Anterior cingulate cortex (tissue), 58 donors: ENCODE results near the gene KRTAP9-2.
"Not testable (repeated sequence)": the region's sequence is repeated elsewhere in the genome, so short reads cannot be mapped to it uniquely, and the experiment has no call there.

Experiments
- DNase-seq, 58 donors: peaks; one replicate each; lab custom pipeline; 2025; lab: John Stamatoyannopoulos, UW

The KRTAP9-2 gene

DNA sequence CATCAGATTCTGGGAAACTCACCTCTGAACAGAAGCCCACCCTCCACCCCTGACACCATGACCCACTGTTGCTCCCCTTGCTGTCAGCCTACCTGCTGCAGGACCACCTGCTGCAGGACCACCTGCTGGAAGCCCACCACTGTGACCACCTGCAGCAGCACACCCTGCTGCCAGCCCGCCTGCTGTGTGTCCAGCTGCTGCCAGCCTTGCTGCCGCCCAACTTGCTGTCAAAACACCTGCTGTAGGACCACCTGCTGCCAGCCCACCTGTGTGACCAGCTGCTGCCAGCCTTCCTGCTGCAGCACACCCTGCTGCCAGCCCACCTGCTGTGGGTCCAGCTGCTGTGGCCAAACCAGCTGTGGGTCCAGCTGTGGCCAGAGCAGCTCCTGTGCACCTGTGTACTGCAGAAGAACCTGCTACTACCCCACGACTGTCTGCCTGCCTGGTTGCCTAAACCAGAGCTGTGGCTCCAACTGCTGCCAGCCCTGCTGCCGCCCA, at the start of gene KRTAP9-2:
Gene KRTAP9-2 (plus strand): TSS at position 51 of the 498 bp plus-strand sequence. CDS start 7 bp downstream, at position 58.
- not testable (repeated sequence) for DNase-seq

- no peak for DNase-seq
Observed at GRCh38 chr17:41176744-41177387, 49.6 kb upstream of the KRTAP9-2 start.

- DNase-seq = no peak
Observed at GRCh38 chr17:41177727-41178271, 48.6 kb upstream of the KRTAP9-2 start, which contains the start of gene KRTAP4-2. Gene KRTAP4-2, minus strand, starts transcription at chr17:41178221. Its CDS starts 57 bp downstream, at chr17:41178164.

- no peak for DNase-seq
Observed at GRCh38 chr17:41178341-41178740, 48.1 kb upstream of the KRTAP9-2 start.

GRCh38 chr17:41178843-41179616, 47.4 kb upstream of the KRTAP9-2 start:
- no peak for DNase-seq

- no peak for DNase-seq
Observed at GRCh38 chr17:41184480-41184961, 41.9 kb upstream of the KRTAP9-2 start, which contains the start of gene KRTAP4-1. Gene KRTAP4-1, minus strand, starts transcription at chr17:41184911. Its CDS starts 57 bp downstream, at chr17:41184854.

DNA sequence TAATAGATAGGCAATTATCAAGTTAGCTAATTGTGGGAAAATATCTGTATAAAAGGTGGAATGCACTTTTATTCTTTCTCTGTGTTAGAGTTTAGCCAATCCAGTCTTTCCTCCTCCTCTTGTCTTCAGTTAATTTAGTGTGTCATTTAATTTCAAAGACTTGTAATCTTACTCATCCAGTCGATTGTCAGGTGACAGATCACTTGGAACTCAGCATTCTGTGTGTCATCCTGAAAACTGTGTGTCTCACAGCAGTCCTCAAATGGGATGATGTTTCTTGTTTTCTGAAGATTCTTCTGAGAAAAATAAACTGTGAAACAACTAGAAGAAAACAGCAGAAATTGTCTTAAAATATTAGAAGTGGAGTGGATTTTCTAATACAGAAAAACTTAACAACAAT, 41.4 kb upstream of the KRTAP9-2 start:
- no peak for DNase-seq

DNA sequence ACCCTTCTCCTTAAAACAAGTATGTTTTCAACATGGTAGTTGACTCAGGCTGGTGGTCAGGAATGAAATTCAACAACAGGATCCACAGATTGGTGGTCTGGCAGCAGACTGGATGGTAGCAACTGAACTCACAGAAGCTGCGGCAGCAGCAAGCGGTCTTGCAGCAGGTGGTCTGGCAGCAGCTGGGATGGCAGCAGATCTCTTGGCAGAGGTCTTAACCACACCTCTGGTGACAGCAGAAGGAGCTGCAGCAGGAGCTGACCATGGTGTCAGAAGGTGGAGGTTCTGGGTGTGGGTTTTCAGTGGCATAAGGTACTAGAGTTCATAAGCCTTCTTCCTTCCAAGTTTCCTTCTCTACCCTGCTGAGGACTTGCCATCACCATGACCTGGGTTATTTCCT, 39.6 kb upstream of the KRTAP9-2 start:
- DNase-seq = no peak

DNA sequence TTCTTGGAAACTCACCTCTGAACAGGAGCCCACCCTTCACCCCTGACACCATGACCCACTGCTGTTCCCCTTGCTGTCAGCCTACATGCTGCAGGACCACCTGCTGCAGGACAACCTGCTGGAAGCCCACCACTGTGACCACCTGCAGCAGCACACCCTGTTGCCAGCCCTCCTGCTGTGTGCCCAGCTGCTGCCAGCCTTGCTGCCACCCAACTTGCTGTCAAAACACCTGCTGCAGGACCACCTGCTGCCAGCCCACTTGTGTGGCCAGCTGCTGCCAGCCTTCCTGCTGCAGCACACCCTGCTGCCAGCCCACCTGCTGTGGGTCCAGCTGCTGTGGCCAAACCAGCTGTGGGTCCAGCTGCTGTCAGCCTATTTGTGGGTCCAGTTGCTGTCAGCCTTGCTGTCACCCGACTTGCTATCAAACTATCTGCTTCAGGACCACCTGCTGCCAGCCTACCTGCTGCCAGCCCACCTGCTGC, 36.6 kb upstream of the KRTAP9-2 start, which contains the start of gene KRTAP9-1:
Gene KRTAP9-1 (plus strand): TSS at position 51 of the 482 bp plus-strand sequence. CDS start 0 bp downstream, at position 51.
- DNase-seq = not testable (repeated sequence)

DNA sequence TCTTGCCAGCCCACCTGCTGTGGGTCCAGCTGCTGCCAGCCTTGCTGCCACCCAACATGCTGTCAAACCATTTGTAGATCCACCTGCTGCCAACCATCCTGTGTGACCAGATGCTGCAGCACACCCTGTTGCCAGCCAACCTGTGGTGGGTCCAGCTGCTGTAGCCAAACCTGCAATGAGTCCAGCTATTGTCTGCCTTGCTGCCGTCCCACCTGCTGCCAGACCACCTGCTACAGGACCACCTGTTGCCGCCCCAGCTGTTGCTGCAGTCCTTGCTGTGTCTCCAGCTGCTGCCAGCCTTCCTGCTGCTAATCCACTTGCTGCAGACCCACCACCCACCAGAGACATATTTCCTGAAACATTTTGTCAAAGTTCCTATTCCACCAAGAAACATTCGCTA, 36.1 kb upstream of the KRTAP9-2 start:
- no peak for DNase-seq

- no peak for DNase-seq
Observed at GRCh38 chr17:41196068-41196467, 30.4 kb upstream of the KRTAP9-2 start.

DNA sequence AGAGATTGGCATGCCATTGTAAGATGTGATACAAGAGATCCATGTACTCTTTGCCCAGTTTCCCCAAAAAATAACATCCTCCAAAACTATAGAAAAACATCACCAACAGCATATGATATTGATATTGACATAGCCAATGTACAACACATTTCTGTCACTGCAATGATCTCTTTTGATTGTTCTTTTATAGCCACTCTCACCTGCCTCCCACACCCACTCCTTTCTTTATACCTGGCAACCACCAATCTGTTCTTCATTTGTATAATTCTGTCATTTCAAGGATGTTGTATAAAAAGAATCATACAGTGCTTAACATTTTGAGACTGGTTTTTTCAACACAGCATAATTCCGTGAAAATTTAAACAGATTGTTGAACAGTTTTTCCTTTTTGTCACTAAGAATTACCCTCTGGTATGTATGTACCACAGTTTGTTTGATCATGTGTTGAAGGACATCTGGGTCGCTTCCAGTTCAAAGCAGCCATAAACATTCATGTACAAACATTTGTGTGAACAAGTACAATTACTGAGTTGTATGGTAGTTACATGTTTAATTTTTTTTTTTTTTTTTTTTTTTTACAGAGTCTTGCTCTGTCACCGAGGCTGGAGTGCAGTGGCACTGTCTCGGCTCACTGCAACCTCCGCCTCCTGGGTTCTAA, 26.9 kb upstream of the KRTAP9-2 start:
- DNase-seq = no peak

DNA sequence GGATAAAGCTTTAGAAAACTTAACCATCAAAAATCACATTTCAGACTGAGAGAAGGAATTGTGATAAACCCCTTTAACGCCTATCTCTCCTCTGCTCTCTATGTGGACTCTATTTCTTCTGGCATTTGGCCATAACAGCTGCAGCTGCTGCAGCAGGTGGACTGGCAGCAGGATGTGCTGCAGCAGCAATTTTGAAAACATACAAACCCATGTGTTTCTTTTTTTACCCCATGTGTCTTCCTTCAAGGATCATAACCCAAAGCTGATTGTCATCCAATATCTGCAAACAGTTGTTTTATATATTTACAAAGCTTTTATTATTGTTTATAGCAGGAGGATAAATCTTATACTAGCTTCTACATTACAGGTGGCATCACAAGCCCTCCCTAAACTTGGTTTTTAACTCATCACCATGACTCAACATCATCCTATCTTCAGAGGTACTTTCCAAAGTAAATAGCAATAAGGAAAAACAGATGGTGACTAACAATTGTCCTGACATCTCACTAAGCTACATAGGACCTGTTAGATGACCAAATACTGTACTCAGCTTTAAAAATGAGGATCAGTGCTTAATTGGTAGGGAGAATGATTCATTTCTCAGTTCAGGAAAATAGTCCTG, 14.5 kb upstream of the KRTAP9-2 start:
- DNase-seq = no peak

DNA sequence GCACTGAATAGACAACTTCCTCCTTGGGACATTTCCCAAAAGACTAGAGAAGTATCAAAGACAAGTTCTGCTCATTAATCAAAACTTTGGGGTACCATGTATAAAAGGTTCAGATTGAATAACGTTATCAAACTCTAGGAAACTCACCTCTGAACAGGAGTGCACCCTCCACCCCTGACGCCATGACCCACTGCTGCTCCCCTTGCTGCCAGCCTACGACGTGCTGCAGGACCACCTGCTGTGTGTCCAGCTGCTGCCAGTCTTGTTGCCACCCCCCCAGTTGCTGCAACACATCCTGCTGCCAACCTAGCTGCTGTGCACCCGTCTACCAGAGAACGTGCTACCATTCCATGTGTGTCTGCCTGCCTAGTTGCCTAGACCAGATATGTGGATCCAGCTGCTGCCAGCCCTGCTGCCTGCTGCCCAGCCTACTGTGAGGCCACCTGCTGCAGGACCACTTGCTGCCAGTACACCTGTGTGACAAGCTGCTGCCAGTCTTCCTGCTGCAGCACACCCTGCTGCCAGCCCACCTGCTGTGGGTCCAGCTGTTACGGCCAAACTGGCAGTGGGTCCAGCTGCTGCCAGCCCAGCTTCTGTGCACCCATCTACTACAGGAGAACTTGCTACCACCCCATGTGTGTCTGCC, 13.8 kb upstream of the KRTAP9-2 start:
- no peak for DNase-seq

GRCh38 chr17:41215681-41216080, 10.8 kb upstream of the KRTAP9-2 start:
- no peak for DNase-seq

- DNase-seq = no peak
Observed at GRCh38 chr17:41223821-41224220, 2.6 kb upstream of the KRTAP9-2 start.

DNA sequence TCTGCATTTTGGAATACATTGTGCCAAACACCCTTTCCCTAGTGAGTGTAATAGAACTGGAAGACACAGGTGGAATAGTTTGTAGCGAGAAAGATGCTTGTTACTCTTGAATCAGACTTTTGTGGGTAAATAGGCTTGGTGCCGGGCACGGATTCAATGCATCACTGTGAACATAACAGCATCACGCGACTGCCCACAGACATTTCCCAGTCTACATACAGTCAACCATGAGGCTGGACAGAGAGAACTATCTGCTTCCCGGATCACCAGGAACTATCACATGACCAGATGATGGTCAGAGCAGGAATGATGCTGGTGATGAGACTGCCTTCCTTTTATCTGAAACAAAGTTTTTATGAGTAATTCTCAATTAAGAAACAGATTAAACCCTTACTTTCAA, 397 bp upstream of the KRTAP9-2 start:
- no peak for DNase-seq

DNA sequence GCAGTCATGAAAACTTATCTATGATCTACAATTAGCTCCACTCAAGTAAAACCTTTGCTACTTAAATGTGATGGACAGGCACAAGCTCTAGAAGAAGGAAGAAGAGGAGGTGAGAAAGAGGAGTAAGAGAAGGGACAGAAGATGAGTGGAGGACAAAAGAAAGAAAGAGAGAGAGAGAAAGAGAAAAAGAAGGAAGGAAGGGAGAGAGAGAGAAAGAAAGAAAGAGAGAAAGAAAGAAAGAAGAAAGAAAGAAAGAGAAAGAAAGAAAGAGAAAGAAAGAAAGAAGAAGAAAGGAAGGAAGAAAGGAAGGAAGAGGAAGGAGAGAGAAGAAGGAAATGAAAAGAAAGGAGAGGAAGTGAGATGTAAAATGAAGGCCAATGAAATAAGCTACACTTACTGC, 3.6 kb downstream of the KRTAP9-2 start:
- no peak for DNase-seq

GRCh38 chr17:41231731-41232130, 5.3 kb downstream of the KRTAP9-2 start:
- no peak for DNase-seq
